Astrocyte of the cerebellum (primary cell): ENCODE data around the gene OAT.

ENCODE experiments used
- DNase-seq: peaks from one replicate; pipeline ENCODE4 v3.0.0-alpha.2; 2011; ENCODE audit warnings: low read depth
- H3K4me3 ChIP-seq: 2 replicates; pipeline ENCODE4 v1.5.1; 2011; ENCODE audit warnings: mild to moderate bottlenecking, low read depth, low read length, moderate library complexity
- in situ Hi-C: cut with HindIII; loops from 2 replicates; pipeline ENCODE4 v1.10.0; 2017; ENCODE audit warnings: low sequenced_read_pairs
- TF ChIP-seq, protein P1 (sequence below): IDR thresholded peaks from 2 replicates; pipeline ENCODE4 v1.5.1; 2012; ENCODE audit warnings: low read length, low read depth, moderate library complexity, mild to moderate bottlenecking; ENCODE audit errors: missing control alignments

Gene OAT

DNA sequence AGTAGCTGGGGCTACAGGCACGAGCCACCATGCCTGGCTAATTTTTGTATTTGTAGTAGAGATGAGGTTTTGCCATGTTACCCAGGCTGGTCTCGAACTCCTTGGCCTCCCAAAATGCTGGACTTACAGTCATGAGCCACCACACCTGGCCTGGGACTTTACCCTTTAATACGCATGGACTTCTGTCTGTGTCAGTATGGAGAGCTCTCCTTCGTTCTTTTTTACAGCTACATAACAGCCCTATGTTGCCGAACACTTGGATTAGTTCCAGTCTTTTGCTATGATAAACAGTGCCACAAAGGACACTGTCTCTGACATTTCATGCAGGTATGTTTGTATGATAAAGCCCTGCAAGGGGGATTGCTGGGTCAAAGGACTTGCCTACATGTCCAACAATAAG lies 10.9 kb upstream of the OAT start:
- no peak for DNase-seq
- TF ChIP-seq, protein P1, sequence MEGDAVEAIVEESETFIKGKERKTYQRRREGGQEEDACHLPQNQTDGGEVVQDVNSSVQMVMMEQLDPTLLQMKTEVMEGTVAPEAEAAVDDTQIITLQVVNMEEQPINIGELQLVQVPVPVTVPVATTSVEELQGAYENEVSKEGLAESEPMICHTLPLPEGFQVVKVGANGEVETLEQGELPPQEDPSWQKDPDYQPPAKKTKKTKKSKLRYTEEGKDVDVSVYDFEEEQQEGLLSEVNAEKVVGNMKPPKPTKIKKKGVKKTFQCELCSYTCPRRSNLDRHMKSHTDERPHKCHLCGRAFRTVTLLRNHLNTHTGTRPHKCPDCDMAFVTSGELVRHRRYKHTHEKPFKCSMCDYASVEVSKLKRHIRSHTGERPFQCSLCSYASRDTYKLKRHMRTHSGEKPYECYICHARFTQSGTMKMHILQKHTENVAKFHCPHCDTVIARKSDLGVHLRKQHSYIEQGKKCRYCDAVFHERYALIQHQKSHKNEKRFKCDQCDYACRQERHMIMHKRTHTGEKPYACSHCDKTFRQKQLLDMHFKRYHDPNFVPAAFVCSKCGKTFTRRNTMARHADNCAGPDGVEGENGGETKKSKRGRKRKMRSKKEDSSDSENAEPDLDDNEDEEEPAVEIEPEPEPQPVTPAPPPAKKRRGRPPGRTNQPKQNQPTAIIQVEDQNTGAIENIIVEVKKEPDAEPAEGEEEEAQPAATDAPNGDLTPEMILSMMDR = no peak
- in situ Hi-C loops = no loop called here
- H3K4me3 ChIP-seq = no peak overlapping the region

DNA sequence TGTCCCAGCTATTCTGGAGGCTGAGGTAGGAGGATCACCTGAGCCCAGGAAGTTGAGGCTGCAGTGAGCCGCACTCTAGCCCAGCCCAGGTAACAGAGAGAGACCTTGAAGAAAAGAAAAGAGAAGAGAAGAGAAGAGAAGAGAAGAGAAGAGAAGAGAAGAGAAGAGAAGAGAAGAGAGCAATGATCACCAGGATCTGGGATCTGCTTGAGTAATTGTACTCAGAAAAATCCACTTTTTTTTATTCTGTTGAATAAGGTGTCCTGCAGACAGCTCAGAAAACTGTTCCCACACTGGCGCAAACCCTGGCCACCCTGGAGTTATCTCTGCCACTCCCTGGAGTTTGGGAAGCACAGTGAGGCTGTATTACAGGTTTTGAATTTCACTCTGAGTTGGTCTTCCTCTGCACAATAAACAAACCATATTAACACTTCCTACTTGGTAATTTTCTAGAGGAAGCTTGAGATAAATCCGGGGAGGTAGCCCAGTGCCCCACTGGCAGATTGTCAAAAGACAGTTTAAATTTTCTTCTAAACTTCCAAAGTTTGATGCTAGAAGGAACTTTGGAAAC lies 9.6 kb upstream of the OAT start:
- no peak for DNase-seq
- H3K4me3 ChIP-seq = no peak overlapping the region
- TF ChIP-seq, protein P1 = no peak
- in situ Hi-C loops = no loop called here

DNA sequence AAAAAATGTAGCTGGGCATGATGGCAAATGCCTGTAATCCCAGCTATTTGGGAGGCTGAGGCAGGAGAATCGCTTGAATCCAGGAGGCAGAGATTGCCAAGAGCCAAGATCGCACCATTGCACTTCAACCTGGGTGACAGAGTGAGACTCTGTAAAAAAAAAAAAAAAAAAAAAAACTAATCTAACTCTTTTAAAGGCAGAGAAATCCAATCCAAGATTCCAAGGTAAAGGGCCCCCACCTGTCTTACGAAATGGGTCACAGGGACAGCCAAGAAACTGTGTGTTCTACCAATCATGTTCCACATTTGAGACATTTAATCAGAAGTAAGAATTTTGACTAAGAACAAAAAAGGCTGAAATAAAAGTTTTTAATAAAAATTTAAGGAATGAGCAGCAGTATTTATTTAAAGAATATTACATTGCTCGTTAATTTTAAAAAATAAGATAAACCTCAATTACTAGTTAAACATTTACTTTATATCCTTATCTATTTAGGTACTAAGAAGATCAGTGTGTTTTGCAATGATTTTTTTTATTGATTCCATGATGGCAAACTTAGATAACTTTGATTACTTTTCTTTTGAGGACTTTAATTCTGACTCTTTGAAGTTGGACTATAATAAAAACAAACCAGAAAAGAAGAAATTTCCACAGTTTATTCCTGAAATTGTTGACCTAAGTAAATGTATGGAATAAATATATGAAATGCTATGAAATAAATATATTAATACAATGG lies 6.7 kb upstream of the OAT start:
- TF ChIP-seq, protein P1 = no peak
- DNase-seq = no peak
- H3K4me3 ChIP-seq = no peak overlapping the region
- in situ Hi-C loops = no loop called here

DNA sequence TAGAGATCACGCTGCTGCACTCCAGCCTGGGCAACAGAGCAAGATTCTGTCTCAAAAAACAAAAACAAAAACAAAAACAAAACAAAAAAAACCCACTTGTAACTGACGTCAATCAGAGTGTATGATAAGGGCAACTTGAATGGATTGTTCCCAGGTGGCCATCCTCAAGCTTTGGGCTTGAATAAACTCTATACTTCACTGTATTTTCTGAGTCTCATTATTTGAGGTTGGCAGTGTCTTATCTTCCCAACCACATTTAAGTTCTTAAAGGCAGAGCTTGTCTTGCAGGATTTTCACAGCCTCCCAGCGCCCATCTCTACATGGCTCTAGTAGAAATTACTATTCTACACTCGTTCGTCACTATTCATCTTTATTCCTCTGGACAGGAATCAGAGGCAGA lies 5.1 kb upstream of the OAT start:
- no peak overlapping the region for H3K4me3 ChIP-seq
- TF ChIP-seq, protein P1 = no peak
- DNase-seq = no peak
- in situ Hi-C loops = no loop called here

DNA sequence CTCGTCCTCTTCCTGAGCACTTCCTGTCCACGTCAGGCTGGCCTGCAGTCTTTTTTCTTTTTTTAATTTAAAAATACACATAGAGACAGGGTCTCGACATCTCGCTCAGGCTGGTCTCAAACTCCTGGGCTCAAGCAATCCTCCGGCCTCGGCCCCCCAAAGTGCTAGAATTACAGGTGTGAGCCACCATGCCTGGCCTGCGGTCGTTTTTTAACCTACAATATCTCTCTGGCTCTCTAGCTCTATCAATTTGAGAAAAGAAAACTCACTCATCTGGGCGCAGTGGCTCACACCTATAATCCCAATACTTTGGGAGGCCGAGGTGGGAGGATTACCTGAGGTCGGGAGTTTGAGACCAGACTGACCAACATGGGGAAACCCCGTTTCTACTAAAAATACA lies 4.0 kb upstream of the OAT start:
- TF ChIP-seq, protein P1 = no peak
- no peak for DNase-seq
- in situ Hi-C loops = no loop called here
- H3K4me3 ChIP-seq = no peak overlapping the region

DNA sequence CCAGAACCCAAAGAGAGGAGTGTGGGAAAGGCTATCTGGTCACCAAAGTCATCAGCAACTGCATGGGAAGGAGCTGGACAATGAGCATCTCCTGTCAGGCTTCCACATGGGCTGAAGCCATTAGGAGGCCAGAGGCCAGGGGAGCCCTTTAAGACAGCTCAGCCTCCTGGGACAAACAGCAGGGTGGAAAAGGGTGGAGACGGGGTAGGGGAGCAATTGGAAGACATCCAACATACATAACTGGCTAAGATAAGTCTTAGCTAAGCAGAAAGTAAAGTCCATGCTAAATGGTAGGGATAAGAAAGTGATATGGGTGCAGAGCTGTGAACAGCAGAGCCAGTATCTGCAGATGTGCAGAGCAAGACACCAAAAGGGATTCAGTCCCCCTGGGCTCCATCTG lies 1.5 kb upstream of the OAT start:
- in situ Hi-C loops = no loop called here
- no peak overlapping the region for H3K4me3 ChIP-seq
- TF ChIP-seq, protein P1 = no peak
- no peak for DNase-seq
